GM12892 (cell line): ENCODE data around the gene BPIFB2.

ENCODE experiments used
- POLR2A ChIP-seq: IDR thresholded peaks from 2 replicates; pipeline ENCODE4 v1.6.1; 2011; ENCODE audit warnings: low read depth, low read length, control low read depth
- POLR2AphosphoS5 ChIP-seq: IDR thresholded peaks from 2 replicates; pipeline ENCODE4 v1.6.1; 2011; ENCODE audit warnings: low read depth, low read length, control low read depth

DNA sequence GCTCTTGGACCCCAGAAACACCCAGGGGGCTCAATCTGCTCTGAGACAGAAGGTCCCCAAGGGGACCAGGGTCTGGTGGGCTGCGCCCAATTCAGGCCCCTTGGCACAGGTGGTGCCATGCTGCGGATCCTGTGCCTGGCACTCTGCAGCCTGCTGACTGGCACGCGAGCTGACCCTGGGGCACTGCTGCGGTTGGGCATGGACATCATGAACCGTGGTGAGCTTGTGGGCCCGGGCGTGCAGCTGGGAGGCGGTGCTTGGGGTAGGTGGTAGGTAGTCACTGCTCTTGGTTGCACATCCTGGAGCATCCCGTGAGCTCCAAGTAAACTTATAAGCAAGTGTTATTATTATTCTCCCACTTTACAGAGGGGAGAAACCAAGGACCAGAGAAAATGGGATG, 24.0 kb downstream of the BPIFB2 start, which contains the start of gene BPIFB6:
- no peak for TF ChIP-seq POLR2AphosphoS5
- TF ChIP-seq POLR2A, result no peak
